ENCODE measurements around the gene KRTAP5-4. TPM values are rescaled to one million over a fixed set of nuclear protein-coding genes. Genes with fewer than 3 reads are reported as not detected.

KRTAP5-4 gene
- polyA plus RNA-seq, 1 experiment, result not detected

GRCh38 chr11:1652026-1652425 is 30.1 kb upstream of the KRTAP5-4 start:
- H3K27me3 ChIP-seq (ENCODE audit: control insufficient read depth, insufficient read depth, low read length), result peaks cover 6% of the 10 kb centered on the region
- ChIA-PET POLR2A (no interaction called here), CTCF (interaction anchor here (0.6 to 6.2 kb wide), 47 partner anchors 8 to 856 kb away, joined by 3 to 70 read pairs (median 5); partner anchors contain the start of genes KRTAP5-5 and SYT8)
- DNase-seq (ENCODE audit: low read depth), result no peak
- no peak for TF ChIP-seq CTCF (IDR thresholded peaks at IDR 0.05; ENCODE audit: insufficient read depth, low read depth, low read length)
- no peak overlapping the region for H3K4me3 ChIP-seq (ENCODE audit: low read depth, low read length)
- no peaks in the 10 kb centered on the region for H3K36me3 ChIP-seq (ENCODE audit: control insufficient read depth, insufficient read depth, low read length)

GRCh38 chr11:1651411-1651980 is 29.6 kb upstream of the KRTAP5-4 start:
- Histone ChIP-seq H3K27me3 (ENCODE audit: control insufficient read depth, insufficient read depth, low read length) (peaks cover 6% of the 10 kb centered on the region), H3K4me3 (ENCODE audit: low read depth, low read length) (no peak overlapping the region), H3K36me3 (ENCODE audit: control insufficient read depth, insufficient read depth, low read length) (no peaks in the 10 kb centered on the region)
- CTCF ChIA-PET, result interaction anchor here (0.6 to 6.2 kb wide), 9 partner anchors 10 to 500 kb away, joined by 3 to 70 read pairs (median 8); partner anchors contain the start of gene KRTAP5-5
- no peak for TF ChIP-seq CTCF (IDR thresholded peaks at IDR 0.05; ENCODE audit: insufficient read depth, low read depth, low read length)
- DNase-seq (ENCODE audit: low read depth), result no peak
- POLR2A ChIA-PET, result no interaction called here

GRCh38 chr11:1650918-1651262 is 29.0 kb upstream of the KRTAP5-4 start:
- TF ChIP-seq CTCF (IDR thresholded peaks at IDR 0.05; ENCODE audit: insufficient read depth, low read depth, low read length), result no peak
- ChIA-PET CTCF (interaction anchor here (0.6 to 6.2 kb wide), 9 partner anchors 10 to 501 kb away, joined by 3 to 70 read pairs (median 8); partner anchors contain the start of genes KRTAP5-5 and SYT8), POLR2A (no interaction called here)
- H3K36me3 ChIP-seq (ENCODE audit: control insufficient read depth, insufficient read depth, low read length), result no peaks in the 10 kb centered on the region
- peaks cover 3% of the 10 kb centered on the region for H3K27me3 ChIP-seq (ENCODE audit: control insufficient read depth, insufficient read depth, low read length)
- no peak for DNase-seq (ENCODE audit: low read depth)
- no peak overlapping the region for H3K4me3 ChIP-seq (ENCODE audit: low read depth, low read length)

- H3K4me3 ChIP-seq (ENCODE audit: low read depth, low read length), result no peak overlapping the region
- no peak for DNase-seq (ENCODE audit: low read depth)
- CTCF ChIA-PET, result interaction anchor here (0.8 to 6.2 kb wide), 9 partner anchors 9 to 501 kb away, joined by 3 to 70 read pairs (median 5); partner anchors contain the start of genes KRTAP5-5 and SYT8
- no peaks in the 10 kb centered on the region; the same call in none of the 2 replicates for H3K27me3 ChIP-seq (ENCODE audit: control insufficient read depth, insufficient read depth, low read length)
- no peaks in the 10 kb centered on the region for H3K36me3 ChIP-seq (ENCODE audit: control insufficient read depth, insufficient read depth, low read length)
- POLR2A ChIA-PET, result no interaction called here
- TF ChIP-seq CTCF (IDR thresholded peaks at IDR 0.05; ENCODE audit: insufficient read depth, low read depth, low read length), result no peak
These were observed 28.3 kb upstream of the KRTAP5-4 start for GRCh38 chr11:1650034-1650917.

All from BJ (cell line).